H1 (cell line): ENCODE measurements around the gene FARS2. TPM values are rescaled to one million over a fixed set of nuclear protein-coding genes. Genes with fewer than 3 reads are reported as not detected.

Experiments
- EP300 ChIP-seq, 2 experiments: IDR thresholded peaks; 1 replicate in 1 of 2; 2 replicates in 1 of 2; pipeline ENCODE4 v1.6.1; 2011 to 2012; ENCODE audit warnings: low read depth in 2 of 2, low read length in 2 of 2, mild to moderate bottlenecking in 2 of 2, borderline replicate concordance in 1 of 2, inconsistent platforms in 1 of 2, moderate library complexity in 1 of 2
- HDAC6 ChIP-seq: IDR thresholded peaks from one replicate; pipeline ENCODE4 v1.7.1; 2012; ENCODE audit warnings: low read depth, mild to moderate bottlenecking, inconsistent platforms, low read length, moderate library complexity
- RBBP5 ChIP-seq: IDR thresholded peaks from 2 replicates; pipeline ENCODE4 v1.7.1; 2012; ENCODE audit warnings: low read depth, mild to moderate bottlenecking, inconsistent platforms, low read length, moderate library complexity, borderline replicate concordance
- RFX5 ChIP-seq: IDR thresholded peaks from 2 replicates; pipeline ENCODE4 v1.6.1; 2011; ENCODE audit warnings: low read depth, low read length, improper control_type of control experiment, borderline replicate concordance
- SP1 ChIP-seq: IDR thresholded peaks from 2 replicates; pipeline ENCODE4 v1.6.1; 2011; ENCODE audit warnings: low read depth, low read length
- SRF ChIP-seq: IDR thresholded peaks from 2 replicates; pipeline ENCODE4 v1.6.1; 2011; ENCODE audit warnings: mild to moderate bottlenecking, low read depth, low read length, moderate library complexity
- polyA plus RNA-seq, 7 experiments: library from polyadenylated mRNA; depleted of rRNA in 3 of 7; stranded (reverse) in 5 of 7; unstranded in 2 of 7; fragments of >200 nt in 5 of 7; fragments of 200-250 nt in 2 of 7; gene quantifications; 1 replicate in 5 of 7; 2 replicates in 1 of 7; 4 replicates in 1 of 7; pipeline versions ENCODE4 v1.2.1 to v1.2.3, GENCODE V29; 2011 to 2013; ENCODE audit warnings: missing spikeins in 2 of 7, mixed read lengths in 2 of 7
- total RNA-seq: library from RNA; stranded (reverse); fragmentation: NEBNext Ultra II Directional; extraction: Animal tissue kit (Norgen Biotek cat#: 25700); gene quantifications from 2 replicates; pipeline ENCODE4 v1.2.1, GENCODE V29; 2021

FARS2 gene
- total and polyA plus RNA-seq, 2 of the 8 experiments (the other 6 are each of a cell fraction or from before 2014, with no cell fraction given): 11.7 to 14.4 TPM

- no peak for TF ChIP-seq RFX5
- TF ChIP-seq SRF: no peak
- TF ChIP-seq HDAC6: no peak
- no peak for TF ChIP-seq RBBP5
- no peak for TF ChIP-seq SP1
- TF ChIP-seq EP300 (IDR thresholded peaks at IDR 0.05; ENCODE audit: borderline replicate concordance in 1 of 2, low read depth in 2 of 2, low read length in 2 of 2): no peak
Observed at GRCh38 chr6:5537967-5538366, 276.7 kb downstream of the FARS2 start (continued).
